A549 (cell line): ENCODE measurements around the gene MAML2.

Experiments used
- E2F6 ChIP-seq: IDR thresholded peaks from 2 replicates; pipeline ENCODE4 v1.6.1; 2012; ENCODE audit warnings: low read depth, borderline replicate concordance
- EP300 ChIP-seq, 2 experiments: fragments of >200 bp; sonication (Bioruptor Twin); formaldehyde crosslinking; IDR thresholded peaks; 2 replicates in 1 of 2; 3 replicates in 1 of 2; pipeline ENCODE4 v1.6.1; 2016 to 2017
- HOXB13 ChIP-seq: fragments of 250-450 bp; sonication (Bioruptor Pico); IDR thresholded peaks from 2 replicates; pipeline ENCODE4 v1.5.0; 2020; ENCODE audit warnings: low read depth, mild to moderate bottlenecking, moderate library complexity
- MAFK ChIP-seq: fragments of 450-650 bp; IDR thresholded peaks from 2 replicates; pipeline ENCODE4 v1.6.1; 2014; ENCODE audit not compliant: partially characterized antibody
- NR3C1 ChIP-seq: fragments of >200 bp; sonication (Bioruptor Twin); formaldehyde crosslinking; IDR thresholded peaks from 3 replicates; pipeline ENCODE4 v1.6.1; 2017
- POLR2A ChIP-seq: IDR thresholded peaks from 2 replicates; pipeline ENCODE4 v1.6.1; 2012; ENCODE audit warnings: mild to moderate bottlenecking, low read length
- RCOR1 ChIP-seq: fragments of 150-350 bp; IDR thresholded peaks from 2 replicates; pipeline ENCODE4 v1.6.1; 2014; ENCODE audit warnings: antibody characterized with exemption, low read length, low read depth
- RFX5 ChIP-seq: fragments of 450-650 bp; IDR thresholded peaks from 2 replicates; pipeline ENCODE4 v1.7.1; 2014; ENCODE audit warnings: antibody characterized with exemption, mild to moderate bottlenecking, moderate library complexity
- ZNF302 ChIP-seq: fragments of 250-450 bp; sonication (Bioruptor Pico); IDR thresholded peaks from 2 replicates; pipeline ENCODE4 v1.9.0; 2021; ENCODE audit warnings: inconsistent platforms, mild to moderate bottlenecking, moderate library complexity
- TF ChIP-seq, protein P1 (sequence below): fragments of 150-350 bp; IDR thresholded peaks from 2 replicates; pipeline ENCODE4 v1.6.1; 2014; ENCODE audit warnings: low read depth, mild to moderate bottlenecking, low read length
- TF ChIP-seq, protein P2 (sequence below): fragments of >200 bp; sonication (Bioruptor Twin); formaldehyde crosslinking; IDR thresholded peaks from 3 replicates; pipeline ENCODE4 v1.5.1; 2016

DNA sequence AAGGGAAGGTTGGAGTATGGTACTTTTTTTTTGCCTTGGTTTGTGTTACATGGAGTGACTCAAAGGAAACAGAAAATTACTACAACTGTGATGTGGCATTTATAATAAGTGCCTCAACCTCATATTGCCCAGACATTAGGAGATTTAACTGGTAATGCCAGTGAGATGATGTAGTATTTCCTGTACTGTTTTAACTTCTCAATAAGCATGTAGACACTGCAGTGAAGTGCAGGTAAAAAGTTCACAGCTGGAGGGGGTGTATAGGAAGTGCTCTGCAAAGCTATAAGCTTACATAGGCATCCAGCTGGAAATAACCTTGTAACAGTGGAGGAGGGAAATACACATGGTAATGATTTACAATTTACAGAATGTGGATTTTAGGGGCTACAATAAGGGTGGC is 280.9 kb downstream of the MAML2 start:
- TF ChIP-seq NR3C1 (no peak), E2F6 (no peak), POLR2A (no peak), MAFK (no peak), RFX5 (no peak), RCOR1 (no peak), HOXB13 (no peak), EP300 (IDR thresholded peaks at IDR 0.05) (no peak), ZNF302 (CRISPR knock-in tag) (no peak)
- TF ChIP-seq, protein P1, sequence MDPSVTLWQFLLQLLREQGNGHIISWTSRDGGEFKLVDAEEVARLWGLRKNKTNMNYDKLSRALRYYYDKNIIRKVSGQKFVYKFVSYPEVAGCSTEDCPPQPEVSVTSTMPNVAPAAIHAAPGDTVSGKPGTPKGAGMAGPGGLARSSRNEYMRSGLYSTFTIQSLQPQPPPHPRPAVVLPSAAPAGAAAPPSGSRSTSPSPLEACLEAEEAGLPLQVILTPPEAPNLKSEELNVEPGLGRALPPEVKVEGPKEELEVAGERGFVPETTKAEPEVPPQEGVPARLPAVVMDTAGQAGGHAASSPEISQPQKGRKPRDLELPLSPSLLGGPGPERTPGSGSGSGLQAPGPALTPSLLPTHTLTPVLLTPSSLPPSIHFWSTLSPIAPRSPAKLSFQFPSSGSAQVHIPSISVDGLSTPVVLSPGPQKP = no peak
- TF ChIP-seq, protein P2, sequence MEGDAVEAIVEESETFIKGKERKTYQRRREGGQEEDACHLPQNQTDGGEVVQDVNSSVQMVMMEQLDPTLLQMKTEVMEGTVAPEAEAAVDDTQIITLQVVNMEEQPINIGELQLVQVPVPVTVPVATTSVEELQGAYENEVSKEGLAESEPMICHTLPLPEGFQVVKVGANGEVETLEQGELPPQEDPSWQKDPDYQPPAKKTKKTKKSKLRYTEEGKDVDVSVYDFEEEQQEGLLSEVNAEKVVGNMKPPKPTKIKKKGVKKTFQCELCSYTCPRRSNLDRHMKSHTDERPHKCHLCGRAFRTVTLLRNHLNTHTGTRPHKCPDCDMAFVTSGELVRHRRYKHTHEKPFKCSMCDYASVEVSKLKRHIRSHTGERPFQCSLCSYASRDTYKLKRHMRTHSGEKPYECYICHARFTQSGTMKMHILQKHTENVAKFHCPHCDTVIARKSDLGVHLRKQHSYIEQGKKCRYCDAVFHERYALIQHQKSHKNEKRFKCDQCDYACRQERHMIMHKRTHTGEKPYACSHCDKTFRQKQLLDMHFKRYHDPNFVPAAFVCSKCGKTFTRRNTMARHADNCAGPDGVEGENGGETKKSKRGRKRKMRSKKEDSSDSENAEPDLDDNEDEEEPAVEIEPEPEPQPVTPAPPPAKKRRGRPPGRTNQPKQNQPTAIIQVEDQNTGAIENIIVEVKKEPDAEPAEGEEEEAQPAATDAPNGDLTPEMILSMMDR = no peak
